ENCODE measurements around the gene MRPL49.
A peak's percentile ranks its signal among the peaks of the same experiment; 100 is the strongest.
"Not testable (repeated sequence)": the region's sequence is repeated elsewhere in the genome, so short reads cannot be mapped to it uniquely, and the experiment has no call there.

Gene MRPL49

DNA sequence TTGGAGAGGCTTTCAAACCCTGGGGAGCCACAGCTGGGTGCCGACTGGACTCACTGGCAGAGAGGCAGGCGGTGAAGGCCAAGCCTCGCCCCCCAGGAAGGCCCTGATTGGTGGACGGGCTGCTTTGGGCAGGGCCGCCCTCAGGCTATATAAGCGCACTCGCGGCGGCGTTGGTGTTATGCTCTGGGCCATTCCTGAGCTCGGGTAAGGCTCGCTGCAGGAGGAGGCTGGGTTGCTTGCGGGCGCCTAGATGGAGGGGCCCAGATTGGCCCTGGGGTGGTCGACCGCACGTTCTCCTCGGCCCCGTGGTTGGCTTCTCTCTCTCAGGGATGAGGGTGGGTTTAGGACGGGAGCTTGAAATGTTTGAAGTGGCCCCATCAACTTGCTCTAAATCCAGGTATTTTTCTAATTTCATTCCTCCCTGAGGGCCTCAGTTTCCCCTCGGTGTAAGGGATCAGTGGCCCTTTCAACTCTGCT, 48.0 kb downstream of the MRPL49 start, which contains the start of gene SPDYC:
Gene SPDYC, plus strand, starts transcription at position 176 of the 477 bp plus-strand sequence. CDS start 1,125 bp downstream, outside the sequence.
- no peaks in the 10 kb centered on the region for H3K9me3 Mint-ChIP-seq
- H3K27me3 Mint-ChIP-seq (ENCODE audit: low read depth), result no peaks in the 10 kb centered on the region
- no peak for DNase-seq (ENCODE audit: low spot score)
- no peaks in the 10 kb centered on the region for H3K36me3 Mint-ChIP-seq (ENCODE audit: low read depth)
- no peak within 1 kb of the TSS for H3K4me3 Mint-ChIP-seq
- H3K27ac Mint-ChIP-seq, result peak within 1 kb of the TSS; percentile 87
- H3K4me1 Mint-ChIP-seq (ENCODE audit: low read depth), result peaks cover 11% of the 10 kb centered on the region

GRCh38 chr11:65172600-65172999, 50.5 kb downstream of the MRPL49 start:
- H3K4me3 Mint-ChIP-seq, result no peak overlapping the region
- H3K27ac Mint-ChIP-seq, result no peak overlapping the region
- peaks cover 11% of the 10 kb centered on the region for H3K4me1 Mint-ChIP-seq (ENCODE audit: low read depth)
- no peak for DNase-seq (ENCODE audit: low spot score)
- H3K36me3 Mint-ChIP-seq (ENCODE audit: low read depth), result no peaks in the 10 kb centered on the region
- H3K9me3 Mint-ChIP-seq, result no peaks in the 10 kb centered on the region
- H3K27me3 Mint-ChIP-seq (ENCODE audit: low read depth), result no peaks in the 10 kb centered on the region

- not testable (repeated sequence) for H3K4me1 Mint-ChIP-seq (ENCODE audit: low read depth); H3K36me3 Mint-ChIP-seq (ENCODE audit: low read depth); H3K4me3 Mint-ChIP-seq; DNase-seq (ENCODE audit: low spot score); H3K9me3 Mint-ChIP-seq; H3K27ac Mint-ChIP-seq; H3K27me3 Mint-ChIP-seq (ENCODE audit: low read depth)
Observed at GRCh38 chr11:65174571-65175010, 52.5 kb downstream of the MRPL49 start.
